Upper lobe of left lung (tissue), 4 donors: ENCODE measurements around the gene MYO9B.

Experiments used
- CTCF ChIP-seq, 6 experiments: fragments of 450-650 bp in 4 of 6; fragments of 200-600 bp in 2 of 6; sonication (generic) in 2 of 6; IDR thresholded peaks; one replicate each; pipeline ENCODE4 v1.5.1; 2016 to 2019; ENCODE audit warnings: antibody characterized with exemption in 6 of 6
- EP300 ChIP-seq, 4 donors: sonication (generic); formaldehyde crosslinking; IDR thresholded peaks; one replicate each; pipeline ENCODE4 v1.5.1; 2017; ENCODE audit warnings: antibody characterized with exemption in 4 of 4, control low read depth in 2 of 4
- POLR2A ChIP-seq, 4 donors: fragments of 450-650 bp; IDR thresholded peaks; one replicate each; pipeline ENCODE4 v1.5.1; 2016 to 2017; ENCODE audit warnings: antibody characterized with exemption in 4 of 4, mild to moderate bottlenecking in 2 of 4
- POLR2AphosphoS5 ChIP-seq, 2 donors: sonication (generic); formaldehyde crosslinking; IDR thresholded peaks; one replicate each; pipeline ENCODE4 v1.5.1; 2017; ENCODE audit warnings: antibody characterized with exemption in 2 of 2

DNA sequence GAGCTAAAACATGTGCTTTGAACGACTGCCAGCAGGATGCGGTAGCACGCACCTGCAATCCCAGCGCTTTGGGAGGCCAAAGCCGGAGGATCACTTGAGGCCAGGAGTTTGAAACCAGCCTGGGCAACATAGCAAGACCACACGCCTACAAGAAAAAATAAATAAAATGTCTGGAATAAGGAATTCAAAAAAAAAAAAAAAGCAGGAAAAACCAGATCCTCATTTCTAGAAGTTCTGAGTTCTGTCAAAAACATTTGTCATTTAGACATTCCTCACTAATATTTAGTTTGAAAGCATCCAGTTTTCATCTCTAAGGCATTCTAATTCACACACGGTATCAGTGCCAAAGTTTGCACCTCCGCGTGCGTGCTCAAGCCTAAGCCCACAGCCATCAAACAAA, 102.7 kb downstream of the MYO9B start:
- TF ChIP-seq CTCF (IDR thresholded peaks at IDR 0.05) (no peak), POLR2A (IDR thresholded peaks at IDR 0.05) (no peak), EP300 (IDR thresholded peaks at IDR 0.05) (no peak), POLR2AphosphoS5 (IDR thresholded peaks at IDR 0.05) (no peak)
